HG02678 (cell line): ENCODE measurements around the gene CTAG2.
"Not testable (repeated sequence)": the region's sequence is repeated elsewhere in the genome, so short reads cannot be mapped to it uniquely, and the experiment has no call there.

Source experiments
- ATAC-seq: cut with Tn5 transposase; IDR thresholded peaks from one replicate; pipeline ENCODE4 v1.9.1; 2021; ENCODE audit warnings: mild to moderate bottlenecking, moderate library complexity; ENCODE audit not compliant: unreplicated experiment

CTAG2 gene

DNA sequence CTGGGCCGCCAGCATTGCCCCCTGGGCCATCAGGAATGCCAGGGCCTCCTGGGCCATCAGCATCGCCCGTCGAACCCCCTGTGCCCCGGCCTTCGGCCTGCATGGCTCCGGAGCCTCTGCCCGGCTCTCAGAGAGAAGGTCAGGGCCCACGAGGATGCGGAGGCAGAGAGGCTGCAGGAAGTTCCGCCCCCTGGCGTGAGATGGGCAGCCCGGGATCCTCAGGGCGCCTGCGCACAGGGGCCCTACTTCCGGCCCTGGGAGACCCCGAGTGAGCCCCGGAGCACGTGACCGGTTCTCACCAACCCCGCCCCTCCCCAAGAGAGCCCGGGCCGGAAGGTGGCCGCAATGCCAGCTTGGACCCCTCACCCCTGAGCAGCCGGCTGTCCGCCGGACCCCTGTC lies at the start of gene CTAG2:
Gene CTAG2 (minus strand): TSS at position 167 of the 400 bp plus-strand sequence. CDS start 64 bp downstream, at position 103.
- not testable (repeated sequence) for ATAC-seq

DNA sequence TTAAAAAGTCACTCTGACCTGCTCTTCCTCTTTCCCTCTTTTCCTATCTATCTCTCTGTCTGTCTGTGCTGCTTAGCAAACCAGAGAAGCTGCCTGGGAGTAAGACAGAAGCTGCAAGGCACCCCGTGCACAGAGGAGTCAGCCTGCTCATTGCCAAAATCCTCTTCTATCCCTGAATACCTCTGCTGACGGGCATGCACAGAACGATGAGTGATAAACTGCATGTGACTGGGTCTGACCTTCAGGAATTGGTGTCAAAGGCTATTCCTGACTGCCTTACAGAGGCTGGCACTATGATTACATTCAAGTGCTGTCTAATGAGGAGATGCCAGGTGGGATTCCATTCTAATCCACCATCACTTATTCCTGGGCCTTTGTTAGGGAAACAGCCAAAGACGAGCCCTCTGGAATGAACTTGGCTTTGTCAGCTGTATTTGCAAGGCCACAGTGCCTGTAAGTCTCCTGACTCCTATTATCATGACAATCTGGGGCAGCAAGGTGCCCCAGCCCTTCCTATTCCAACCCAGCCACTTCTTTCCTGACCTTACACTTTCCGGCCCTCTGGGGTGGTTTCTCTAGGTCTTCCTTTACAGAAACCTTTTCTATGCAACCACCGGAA lies 45.4 kb upstream of the CTAG2 start:
- ATAC-seq, result no peak

DNA sequence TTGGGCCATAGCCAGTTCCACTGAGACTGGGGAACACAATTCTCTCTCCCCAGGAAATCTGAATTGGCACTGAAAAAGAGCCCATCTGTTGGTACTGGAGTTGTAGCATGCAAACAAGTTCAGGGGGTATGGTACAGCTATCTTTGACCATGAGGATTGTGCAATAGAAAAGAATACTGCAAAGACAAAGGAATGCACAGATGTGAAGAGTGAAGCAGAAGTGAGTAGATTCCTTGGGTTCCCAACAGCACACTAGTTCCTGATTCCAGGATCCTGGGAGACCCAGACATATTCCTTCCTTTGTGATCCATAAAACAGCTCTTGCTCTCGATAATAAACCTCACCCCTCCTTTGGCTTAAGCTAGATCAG lies 43.3 kb upstream of the CTAG2 start:
- ATAC-seq, result no peak

DNA sequence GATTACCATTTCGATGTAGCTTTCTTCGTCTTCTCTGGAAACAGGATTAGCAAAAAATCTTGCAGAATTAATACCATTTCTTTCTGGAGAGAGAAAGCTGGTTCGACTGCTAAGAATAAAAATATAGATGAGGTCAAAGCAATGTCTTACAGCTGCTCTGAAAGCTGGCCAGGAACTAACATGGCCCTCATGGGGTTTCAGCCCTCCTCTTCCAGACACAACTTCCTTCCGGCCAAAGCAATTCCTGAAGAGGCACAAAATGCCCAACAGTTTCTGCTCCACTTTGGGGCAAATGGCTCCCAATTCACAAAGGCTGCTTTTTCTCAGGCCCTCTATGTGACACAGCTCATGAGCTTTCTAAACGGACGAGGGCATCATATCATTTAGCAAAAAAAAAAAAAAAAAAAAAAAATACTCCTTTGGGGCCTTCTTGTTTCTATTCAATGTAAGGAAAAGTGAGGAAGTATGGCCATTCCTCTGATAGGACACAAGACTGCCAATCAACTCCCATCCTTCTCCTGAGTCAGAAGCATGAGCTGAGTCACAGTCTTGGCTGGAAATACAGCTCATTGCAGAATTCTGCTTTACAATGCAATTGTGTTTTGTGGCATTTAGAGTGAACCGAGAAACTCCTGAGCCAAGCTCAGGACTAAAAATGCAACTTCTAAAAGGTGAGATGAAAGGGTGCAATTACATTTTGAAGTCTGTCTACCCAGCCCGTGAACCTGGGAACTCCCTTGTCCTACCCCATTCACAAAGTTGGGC lies 42.7 kb upstream of the CTAG2 start:
- no peak for ATAC-seq

DNA sequence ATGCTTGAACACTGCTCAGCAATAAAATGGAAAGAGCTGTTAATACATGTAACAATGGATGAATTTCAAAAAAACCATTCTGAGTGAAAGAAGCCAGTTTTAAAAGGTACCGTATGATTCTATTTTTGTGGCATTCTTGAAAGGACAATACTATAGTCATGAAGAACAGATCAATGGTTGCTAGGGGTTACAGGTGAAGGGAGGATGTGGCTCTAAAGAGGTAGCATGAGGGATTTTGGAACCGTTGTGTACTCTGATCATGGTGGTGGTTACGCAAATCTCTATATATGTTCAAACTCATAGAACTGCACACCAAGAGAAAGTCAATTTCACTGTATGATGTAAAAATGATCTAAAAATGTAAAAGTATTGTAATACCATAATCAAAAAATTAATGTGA lies 40.0 kb upstream of the CTAG2 start:
- no peak for ATAC-seq

DNA sequence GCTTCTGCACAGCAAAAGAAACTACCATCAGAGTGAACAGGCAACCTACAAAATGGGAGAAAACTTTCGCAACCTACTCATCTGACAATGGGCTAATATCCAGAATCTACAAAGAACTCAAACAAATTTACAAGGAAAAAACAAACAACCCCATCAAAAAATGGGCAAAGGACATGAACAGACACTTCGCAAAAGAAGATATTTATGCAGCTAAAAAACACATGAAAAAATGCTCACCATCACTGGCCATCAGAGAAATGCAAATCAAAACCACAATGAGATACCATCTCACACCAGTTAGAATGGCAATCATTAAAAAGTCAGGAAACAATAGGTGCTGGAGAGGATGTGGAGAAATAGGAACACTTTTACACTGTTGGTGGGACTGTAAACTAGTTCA lies 37.1 kb upstream of the CTAG2 start:
- not testable (repeated sequence) for ATAC-seq

DNA sequence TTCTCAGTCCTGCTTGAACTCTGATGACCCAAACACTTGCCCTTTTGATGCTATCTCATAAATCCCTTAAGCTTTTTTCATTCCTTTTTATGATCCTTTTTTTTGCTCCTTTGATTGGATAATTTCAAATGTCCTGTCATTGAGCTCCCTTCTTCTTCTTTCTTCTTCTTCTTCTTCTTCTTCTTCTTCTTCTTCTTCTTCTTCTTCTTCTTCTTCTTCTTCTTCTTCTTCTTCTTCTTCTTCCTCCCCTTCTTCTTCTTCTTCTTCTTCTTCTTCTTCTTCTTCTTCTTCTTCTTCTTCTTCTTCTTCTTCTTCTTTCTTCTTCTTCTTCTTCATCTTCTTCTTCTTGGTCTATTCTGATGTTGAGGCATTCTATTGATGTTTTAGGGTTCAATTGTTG lies 18.7 kb upstream of the CTAG2 start:
- not testable (repeated sequence) for ATAC-seq

DNA sequence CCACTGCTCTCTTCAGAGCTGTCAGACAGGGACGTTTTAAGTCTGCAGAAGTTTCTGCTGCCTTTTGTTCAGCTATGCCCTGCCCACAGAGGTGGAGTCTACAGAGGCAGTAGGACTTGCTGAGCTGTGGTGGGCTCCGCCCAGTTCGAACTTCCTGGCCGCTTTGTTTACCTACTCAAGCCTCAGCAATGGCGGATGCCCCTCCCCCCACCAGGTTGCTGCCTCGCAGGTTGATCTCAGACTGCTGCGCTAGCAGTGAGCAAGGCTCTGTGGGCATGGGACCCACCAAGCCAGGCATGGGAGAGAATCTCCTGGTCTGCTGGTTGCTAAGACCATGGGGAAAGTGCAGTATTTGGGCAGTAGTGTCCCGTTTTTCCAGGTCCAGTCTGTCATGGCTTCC lies 17.5 kb upstream of the CTAG2 start:
- ATAC-seq, result not testable (repeated sequence)

DNA sequence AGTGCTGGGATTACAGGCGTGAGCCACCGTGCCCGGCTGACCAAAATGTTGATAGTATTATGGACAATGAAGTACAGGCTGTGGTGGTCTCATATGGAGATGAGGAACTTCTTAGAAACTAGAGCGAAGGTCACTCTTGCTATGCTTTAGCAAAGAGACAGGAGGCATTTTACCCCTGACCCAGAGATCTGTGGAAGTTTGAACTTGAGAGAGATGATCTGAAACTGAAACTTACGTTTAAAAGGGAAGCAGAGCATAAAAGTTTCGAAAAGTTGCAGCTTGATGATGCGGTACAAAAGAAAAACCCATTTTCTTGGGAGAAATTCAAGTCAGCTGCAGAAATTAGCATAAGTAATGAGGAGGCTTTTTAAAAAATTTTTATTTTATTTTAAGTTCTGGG lies 8.5 kb upstream of the CTAG2 start:
- no peak for ATAC-seq

DNA sequence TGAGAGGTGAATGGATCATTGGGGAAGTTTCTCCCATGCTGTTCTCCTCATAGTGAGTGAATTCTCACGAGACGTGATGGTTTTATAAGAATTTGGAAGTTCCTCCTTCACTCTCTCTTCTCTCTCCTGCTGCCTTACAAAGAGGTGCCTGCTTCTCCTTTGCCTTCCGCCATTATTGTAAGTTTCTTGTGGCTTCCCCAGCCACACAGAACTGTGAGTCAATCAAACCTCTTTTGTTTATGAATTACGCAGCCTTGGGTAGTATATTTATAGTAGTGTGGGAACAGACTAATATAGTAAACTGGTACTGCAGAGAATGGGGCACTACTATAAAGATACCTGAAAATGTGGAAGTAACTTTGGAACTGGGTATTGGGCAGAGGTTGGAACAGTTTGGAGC lies 7.8 kb upstream of the CTAG2 start:
- no peak for ATAC-seq

DNA sequence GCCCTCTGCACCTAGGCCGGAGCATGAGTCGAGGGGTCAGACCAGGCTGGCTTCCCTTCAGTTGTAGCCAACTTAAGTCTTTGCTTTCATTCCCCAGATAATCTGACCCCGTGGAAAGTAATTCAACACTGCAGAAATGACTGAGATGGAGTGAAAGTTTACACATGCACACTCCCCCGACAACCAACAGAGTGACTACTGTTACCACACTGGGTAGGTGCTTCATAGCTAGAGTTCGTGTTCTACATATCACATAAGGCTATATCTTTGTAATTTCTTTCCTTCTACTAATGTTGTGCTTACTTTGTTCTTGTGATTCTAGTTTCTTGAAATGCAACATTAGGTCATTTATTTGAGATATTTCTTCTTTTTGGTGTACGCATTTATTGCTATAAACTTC lies 7.2 kb upstream of the CTAG2 start:
- no peak for ATAC-seq

DNA sequence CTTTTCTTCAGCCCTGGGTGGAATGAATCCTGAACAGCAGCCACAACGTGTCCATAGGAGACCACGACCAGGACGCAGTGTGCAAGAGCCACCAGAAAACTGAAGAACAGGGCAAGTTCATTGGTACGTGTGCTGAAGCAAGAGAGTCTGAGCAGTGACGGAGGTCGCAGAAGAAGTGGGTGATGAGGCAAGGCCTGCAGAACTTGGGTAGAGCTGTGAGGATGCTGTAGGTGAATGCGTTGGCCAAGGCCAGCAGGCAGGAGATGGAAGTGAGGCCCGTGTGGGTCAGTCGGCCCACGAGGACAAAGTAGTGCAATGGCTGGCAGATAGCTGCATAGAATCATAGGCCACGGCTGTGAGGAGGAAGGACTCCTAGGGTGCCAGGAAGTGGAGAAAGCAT lies 5.6 kb upstream of the CTAG2 start:
- no peak for ATAC-seq

DNA sequence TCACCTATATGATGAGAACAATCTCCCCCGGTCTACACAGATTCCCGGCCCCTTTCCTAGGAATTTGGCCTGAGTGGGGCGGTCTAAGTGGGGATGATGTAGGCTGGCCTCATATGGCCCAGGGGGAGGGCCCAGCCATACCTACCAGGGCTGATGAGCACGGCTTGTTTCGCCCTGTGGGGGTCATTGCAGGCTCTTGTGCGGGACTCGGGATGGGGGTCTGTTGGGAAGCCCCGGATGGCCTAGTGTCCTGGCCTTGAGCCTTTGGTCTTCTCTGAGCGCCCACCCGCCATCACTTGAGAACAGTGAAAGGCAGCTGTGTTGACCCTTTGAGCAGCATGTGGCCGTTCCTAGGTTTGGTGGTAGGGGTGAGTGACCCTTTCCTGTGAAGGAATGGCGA lies 4.8 kb upstream of the CTAG2 start:
- ATAC-seq, result no peak

DNA sequence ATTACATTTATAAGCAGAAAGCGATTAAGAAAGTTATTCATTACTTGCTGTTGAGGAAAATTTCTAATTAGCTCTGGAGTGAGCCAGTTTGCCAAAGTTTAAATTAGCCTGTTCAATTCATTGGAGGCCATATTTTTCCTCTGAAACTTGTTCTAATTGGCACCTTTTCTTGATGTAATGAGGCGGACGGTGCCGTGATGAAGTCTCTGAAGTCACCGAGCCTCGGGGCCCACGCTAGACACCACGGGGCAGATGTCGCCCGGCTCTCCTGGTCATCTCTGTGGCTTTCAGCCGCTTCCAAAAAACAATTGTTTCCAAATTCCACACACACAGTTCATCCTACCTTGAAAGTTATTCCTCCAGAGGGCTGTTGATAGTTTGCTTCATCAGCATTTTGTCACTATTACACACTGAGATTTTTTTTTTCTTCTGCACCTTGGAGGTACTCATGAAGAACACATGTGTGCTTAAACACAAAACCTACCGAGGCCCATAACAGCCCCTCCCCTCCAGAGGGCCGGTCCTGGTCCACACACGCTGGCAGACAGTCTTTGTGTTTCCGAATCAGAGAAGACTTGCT lies 3.9 kb upstream of the CTAG2 start:
- no peak for ATAC-seq

DNA sequence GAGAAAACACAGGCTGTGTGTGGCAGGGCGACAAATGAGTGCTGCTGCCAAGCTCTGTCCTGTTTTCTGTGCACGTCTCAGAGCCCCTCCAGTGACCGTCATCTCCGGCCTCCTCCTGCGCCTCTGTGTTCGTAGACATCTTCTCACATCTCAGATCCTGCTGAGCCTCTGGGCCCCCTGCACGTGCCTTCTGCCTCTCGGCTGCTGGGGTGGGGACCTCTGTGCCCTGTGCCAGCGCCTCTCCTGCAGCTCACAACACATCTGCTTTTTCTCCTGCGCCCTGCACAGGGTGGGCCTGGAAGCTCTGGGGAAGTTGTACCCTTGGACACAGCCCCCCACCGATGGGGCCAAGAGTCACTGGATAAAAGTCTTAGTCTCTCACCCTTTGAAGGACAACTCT lies 2.4 kb upstream of the CTAG2 start:
- no peak for ATAC-seq

DNA sequence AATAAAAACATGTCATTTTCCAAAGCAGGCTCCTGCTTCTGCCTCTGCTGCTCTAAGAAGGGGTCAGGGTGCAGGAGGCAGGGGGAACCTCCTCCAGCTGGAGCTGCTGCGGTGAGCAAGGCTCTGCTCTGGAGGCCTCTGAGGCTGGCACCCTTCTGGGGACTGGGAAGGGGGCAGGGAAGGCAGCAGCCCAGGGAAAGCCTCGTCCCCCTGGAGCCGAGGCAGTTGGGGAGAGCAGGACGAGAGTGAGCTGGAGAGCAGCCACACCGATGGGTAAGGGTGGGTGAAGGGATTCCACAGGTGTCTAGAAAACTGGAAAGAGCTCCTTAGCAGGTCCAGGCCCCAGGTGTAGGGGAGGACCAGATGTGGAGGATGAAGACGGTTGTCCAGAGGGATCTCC lies 2.0 kb upstream of the CTAG2 start:
- ATAC-seq, result no peak

DNA sequence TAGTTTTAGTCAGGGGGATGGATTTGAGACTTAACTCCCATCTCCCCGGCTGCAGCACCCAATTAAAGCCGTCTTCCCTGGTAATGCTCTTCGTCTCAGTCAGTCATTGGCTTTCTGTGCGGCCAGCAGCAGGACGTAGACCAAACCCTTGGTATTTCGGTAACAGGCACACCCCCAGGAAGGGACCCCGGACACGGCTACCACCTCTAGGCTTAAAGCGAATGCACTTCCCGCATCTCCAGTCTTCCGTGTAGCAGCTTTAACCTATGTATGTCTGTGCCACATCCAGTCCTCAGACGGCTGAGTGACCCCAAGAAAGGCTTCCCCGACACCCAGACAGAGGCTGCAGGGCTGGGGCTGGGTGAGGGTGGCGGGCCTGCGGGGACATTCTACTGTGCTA lies 1.5 kb upstream of the CTAG2 start:
- ATAC-seq, result no peak

DNA sequence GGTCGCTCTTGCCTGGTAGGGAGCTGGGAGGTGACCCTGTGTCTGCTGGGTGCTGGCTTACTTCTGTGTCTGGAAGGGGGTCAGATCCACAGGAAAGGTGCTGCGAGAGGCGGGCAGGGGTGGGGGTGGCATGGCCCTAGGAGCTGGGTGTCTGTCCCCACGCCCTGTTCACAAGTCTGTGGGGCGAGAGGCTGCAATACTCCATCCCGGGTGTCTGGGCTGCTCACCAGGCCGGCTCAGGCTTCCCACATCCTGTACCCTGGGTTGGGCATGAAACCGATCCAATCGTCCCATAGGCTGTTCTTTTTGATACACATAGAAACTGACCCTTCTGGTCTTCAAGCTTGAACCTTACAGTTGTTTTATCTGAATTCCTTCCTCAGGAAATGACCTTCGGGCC lies 993 bp upstream of the CTAG2 start:
- ATAC-seq, result no peak

DNA sequence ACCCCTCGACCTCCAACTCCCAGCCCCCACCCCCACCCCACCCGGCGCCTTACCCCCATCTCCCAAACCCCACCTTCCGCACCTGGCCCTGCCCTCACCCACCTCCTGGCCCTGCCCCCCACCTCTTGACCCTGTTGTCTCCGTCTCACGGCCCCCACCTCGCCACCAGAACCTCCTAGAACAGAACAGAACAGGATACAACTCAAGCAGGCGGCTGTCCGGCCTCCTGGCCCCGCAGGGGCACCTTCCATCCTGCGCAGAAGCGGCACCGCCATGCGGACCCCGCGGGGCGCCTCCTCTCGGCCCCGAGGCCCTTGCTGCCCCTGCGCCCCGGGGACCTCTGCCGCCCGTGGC lies 354 bp downstream of the CTAG2 start:
- ATAC-seq, result no peak

DNA sequence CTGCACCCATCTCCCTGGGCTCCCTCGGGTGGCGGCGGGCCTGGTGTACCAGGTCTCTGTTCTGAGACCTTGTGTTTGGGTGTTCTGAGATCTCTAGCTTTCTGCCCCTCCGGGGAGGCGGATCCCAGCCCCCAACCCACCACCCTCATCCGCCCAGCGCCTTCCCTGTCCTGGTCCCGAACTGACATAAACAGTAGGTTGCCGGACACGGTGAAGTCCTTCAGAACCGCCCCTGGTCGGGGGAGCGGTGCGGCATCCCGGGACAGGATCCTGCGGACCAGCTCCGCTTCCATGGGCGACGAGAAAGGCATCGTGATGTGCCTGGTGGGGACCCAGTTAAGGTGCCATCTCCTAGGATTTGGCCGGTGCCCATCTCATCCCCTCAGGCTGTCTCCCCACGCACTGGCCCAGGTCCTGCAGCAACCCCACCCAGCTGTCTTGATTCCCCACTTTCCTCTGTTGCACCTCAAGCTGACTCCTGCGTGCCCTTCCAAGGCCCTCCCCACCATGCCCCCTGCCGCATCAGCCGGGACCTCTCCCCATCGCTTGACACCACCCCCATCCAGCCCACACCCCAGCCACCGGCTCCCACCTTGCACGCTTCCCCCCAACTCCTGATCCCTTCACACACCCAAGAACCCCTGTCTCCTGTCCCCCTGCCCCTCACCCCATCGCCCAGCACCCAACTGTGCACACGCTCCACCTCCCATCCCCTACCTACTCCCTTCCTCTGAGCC lies 900 bp downstream of the CTAG2 start:
- ATAC-seq, result no peak

DNA sequence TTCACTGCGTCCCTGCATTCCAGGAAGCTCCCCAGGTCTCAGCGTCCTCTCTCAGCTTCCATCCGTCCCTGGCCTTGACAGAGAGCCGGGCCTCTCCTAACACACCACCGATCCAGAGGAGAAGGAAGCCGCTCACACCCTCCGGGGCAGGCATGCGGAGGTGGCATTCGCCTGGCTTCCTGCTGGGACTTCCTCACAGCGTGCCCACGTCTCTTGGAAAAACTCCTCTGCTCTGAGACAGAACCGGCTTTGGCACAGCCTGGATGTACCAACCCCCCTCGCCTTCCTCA lies 3.2 kb downstream of the CTAG2 start:
- no peak for ATAC-seq
